Tibial nerve (tissue), 4 donors: ENCODE results near the gene BCL2.

Source experiments
- CTCF ChIP-seq, 5 experiments: fragments of 200-600 bp in 3 of 5; fragments of 450-650 bp in 2 of 5; sonication (generic) in 3 of 5; IDR thresholded peaks; one replicate each; pipeline ENCODE4 v1.5.1; 2016 to 2019; ENCODE audit warnings: antibody characterized with exemption in 5 of 5, mild to moderate bottlenecking in 3 of 5, moderate library complexity in 2 of 5
- EP300 ChIP-seq, 2 donors: sonication (generic); formaldehyde crosslinking; IDR thresholded peaks; one replicate each; pipeline ENCODE4 v1.6.1; 2017; ENCODE audit warnings: antibody characterized with exemption in 2 of 2, mild to moderate bottlenecking in 1 of 2
- POLR2A ChIP-seq, 2 donors: fragments of 450-650 bp; IDR thresholded peaks; one replicate each; pipeline ENCODE4 v1.6.1; 2017; ENCODE audit warnings: antibody characterized with exemption in 2 of 2, mild to moderate bottlenecking in 2 of 2, moderate library complexity in 2 of 2

- TF ChIP-seq CTCF (IDR thresholded peaks at IDR 0.05) (no peak), POLR2A (IDR thresholded peaks at IDR 0.05) (no peak), EP300 (IDR thresholded peaks at IDR 0.05) (no peak)
These were observed 149.7 kb downstream of the BCL2 start for GRCh38 chr18:63169853-63170252.
